ENCODE results near the gene MMAB. TPM values are rescaled to one million over a fixed set of nuclear protein-coding genes. Genes with fewer than 3 reads are reported as not detected.

The MMAB gene
- total RNA-seq, 2 experiments from 2014 or later: 43.8 to 44.9 TPM

DNA sequence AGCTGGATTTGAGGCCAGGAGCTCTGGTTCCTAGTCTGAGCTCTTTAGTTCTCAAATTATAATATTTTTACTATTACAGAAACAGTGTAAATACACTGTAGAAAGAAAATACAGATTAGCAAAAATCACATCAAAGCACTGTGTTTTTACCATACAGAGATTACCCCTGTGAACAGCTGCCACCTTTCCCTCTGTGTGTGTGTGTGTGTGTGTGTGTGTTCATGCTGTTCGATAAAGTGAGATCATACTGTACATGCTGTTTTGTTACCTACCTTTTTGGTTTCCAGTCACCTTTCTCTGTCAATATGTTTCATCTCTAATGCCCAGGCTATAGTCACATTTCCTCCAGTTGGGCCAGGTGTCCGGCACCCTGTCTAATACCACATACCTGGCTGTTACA is 27.2 kb upstream of the MMAB start:
- Mint-ChIP-seq H3K4me1 (ENCODE audit: low read depth) (peaks cover 17% of the 10 kb centered on the region), H3K27me3 (ENCODE audit: low read depth) (peaks cover 5% of the 10 kb centered on the region), H3K27ac (no peak overlapping the region), H3K4me3 (no peak overlapping the region), H3K36me3 (ENCODE audit: low read depth) (no peaks in the 10 kb centered on the region), H3K9me3 (no peaks in the 10 kb centered on the region)
- DNase-seq: no peak
- CTCF ChIA-PET: interaction anchor here (0.6 to 1.1 kb wide), 4 partner anchors 17 to 176 kb away, joined by 3 to 4 read pairs (median 3); no protein-coding TSS in a partner anchor
- intact Hi-C loops (cut with micrococcal nuclease): no loop called here

GRCh38 chr12:109599087-109599486 is 25.8 kb upstream of the MMAB start:
- Mint-ChIP-seq H3K9me3 (no peaks in the 10 kb centered on the region), H3K4me3 (no peak overlapping the region), H3K27ac (no peak overlapping the region), H3K27me3 (ENCODE audit: low read depth) (no peaks in the 10 kb centered on the region), H3K36me3 (ENCODE audit: low read depth) (peaks cover under 1% of the 10 kb centered on the region), H3K4me1 (ENCODE audit: low read depth) (peaks cover 31% of the 10 kb centered on the region)
- CTCF ChIA-PET: interaction anchor here (0.6 to 5.0 kb wide), 9 partner anchors 11 to 461 kb away, joined by 3 to 32 read pairs (median 4); partner anchors contain the start of genes MMAB and MVK
- no peak for DNase-seq
- intact Hi-C loops (cut with micrococcal nuclease): loop anchor here (5.0 kb wide), 1 partner anchor 283 kb away; the partner anchor contains the start of gene GLTP

- CTCF ChIA-PET: interaction anchor here (0.6 to 5.0 kb wide), 24 partner anchors 9 to 461 kb away, joined by 3 to 32 read pairs (median 4); partner anchors contain the start of genes MMAB and MVK
- Mint-ChIP-seq H3K4me1 (ENCODE audit: low read depth) (peaks cover 35% of the 10 kb centered on the region), H3K27ac (no peak overlapping the region), H3K27me3 (ENCODE audit: low read depth) (no peaks in the 10 kb centered on the region), H3K36me3 (ENCODE audit: low read depth) (peaks cover 3% of the 10 kb centered on the region), H3K9me3 (no peaks in the 10 kb centered on the region), H3K4me3 (no peak overlapping the region)
- DNase-seq: no peak
- intact Hi-C loops (cut with micrococcal nuclease): loop anchor here (5.0 kb wide), 1 partner anchor 284 kb away; the partner anchor contains the start of gene GLTP
These were observed 25.1 kb upstream of the MMAB start for GRCh38 chr12:109598428-109598854.

- CTCF ChIA-PET: interaction anchor here (0.6 to 5.0 kb wide), 35 partner anchors 10 to 476 kb away, joined by 3 to 32 read pairs (median 4); partner anchors contain the start of genes FAM222A, MMAB and MVK
These were observed 24.6 kb upstream of the MMAB start for GRCh38 chr12:109597795-109598427.

GRCh38 chr12:109597414-109597794 is 24.1 kb upstream of the MMAB start:
- Mint-ChIP-seq H3K36me3 (ENCODE audit: low read depth) (peaks cover 6% of the 10 kb centered on the region), H3K27me3 (ENCODE audit: low read depth) (no peaks in the 10 kb centered on the region), H3K27ac (no peak overlapping the region), H3K9me3 (no peaks in the 10 kb centered on the region), H3K4me1 (ENCODE audit: low read depth) (peaks cover 35% of the 10 kb centered on the region), H3K4me3 (no peak overlapping the region)
- CTCF ChIA-PET: interaction anchor here (0.6 to 5.0 kb wide), 32 partner anchors 9 to 475 kb away, joined by 3 to 32 read pairs (median 4); partner anchors contain the start of genes FAM222A, MMAB and MVK
- no peak for DNase-seq
- intact Hi-C loops (cut with micrococcal nuclease): loop anchor here (1.0 to 5.0 kb wide), 4 partner anchors 79 to 285 kb away; partner anchors contain the start of genes FAM222A and GLTP

More at GRCh38 chr12:109597795-109598427, 24.6 kb upstream of the MMAB start:
- intact Hi-C loops (cut with micrococcal nuclease): loop anchor here (1.0 to 5.0 kb wide), 4 partner anchors 80 to 284 kb away; partner anchors contain the start of genes FAM222A and GLTP
- Mint-ChIP-seq H3K4me1 (ENCODE audit: low read depth) (peaks cover 35% of the 10 kb centered on the region), H3K36me3 (ENCODE audit: low read depth) (peaks cover 3% of the 10 kb centered on the region), H3K4me3 (no peak overlapping the region), H3K27ac (no peak overlapping the region), H3K9me3 (no peaks in the 10 kb centered on the region), H3K27me3 (ENCODE audit: low read depth) (no peaks in the 10 kb centered on the region)
- DNase-seq: peak; percentile 80

GRCh38 chr12:109596418-109597244 is 23.3 kb upstream of the MMAB start:
- Mint-ChIP-seq H3K27ac (no peak overlapping the region), H3K36me3 (ENCODE audit: low read depth) (peaks cover 7% of the 10 kb centered on the region), H3K4me1 (ENCODE audit: low read depth) (peaks cover 35% of the 10 kb centered on the region), H3K4me3 (no peak overlapping the region), H3K9me3 (no peaks in the 10 kb centered on the region), H3K27me3 (ENCODE audit: low read depth) (no peaks in the 10 kb centered on the region)
- CTCF ChIA-PET: interaction anchor here (0.6 to 5.0 kb wide), 23 partner anchors 9 to 373 kb away, joined by 3 to 32 read pairs (median 4); partner anchors contain the start of genes FAM222A, MMAB and MVK
- intact Hi-C loops (cut with micrococcal nuclease): loop anchor here (1.0 to 5.0 kb wide), 4 partner anchors 78 to 286 kb away; partner anchors contain the start of genes FAM222A and GLTP
- peak; percentile 63 for DNase-seq

- Mint-ChIP-seq H3K27me3 (ENCODE audit: low read depth) (no peaks in the 10 kb centered on the region), H3K4me3 (no peak overlapping the region), H3K9me3 (no peaks in the 10 kb centered on the region), H3K36me3 (ENCODE audit: low read depth) (peaks cover 7% of the 10 kb centered on the region), H3K4me1 (ENCODE audit: low read depth) (peaks cover 35% of the 10 kb centered on the region), H3K27ac (no peak overlapping the region)
- peak; percentile 91 for DNase-seq
- CTCF ChIA-PET: interaction anchor here (0.5 to 5.0 kb wide), 6 partner anchors 8 to 253 kb away, joined by 3 to 32 read pairs (median 3); partner anchors contain the start of genes MMAB and MVK
- intact Hi-C loops (cut with micrococcal nuclease): loop anchor here (1.0 to 5.0 kb wide), 2 partner anchors 22 to 287 kb away; partner anchors contain the start of genes GLTP, MMAB and MVK
These were observed 22.1 kb upstream of the MMAB start for GRCh38 chr12:109595321-109595902.

- DNase-seq: no peak
- Mint-ChIP-seq H3K9me3 (no peaks in the 10 kb centered on the region), H3K27me3 (ENCODE audit: low read depth) (no peaks in the 10 kb centered on the region), H3K4me3 (no peak overlapping the region), H3K27ac (no peak overlapping the region), H3K4me1 (ENCODE audit: low read depth) (peaks cover 35% of the 10 kb centered on the region), H3K36me3 (ENCODE audit: low read depth) (peaks cover 7% of the 10 kb centered on the region)
- CTCF ChIA-PET: interaction anchor here (0.5 to 5.0 kb wide), 7 partner anchors 8 to 254 kb away, joined by 3 to 32 read pairs (median 3); partner anchors contain the start of genes MMAB and MVK
- intact Hi-C loops (cut with micrococcal nuclease): loop anchor here (1.0 to 5.0 kb wide), 2 partner anchors 21 to 288 kb away; partner anchors contain the start of genes GLTP, MMAB and MVK
These were observed 21.4 kb upstream of the MMAB start for GRCh38 chr12:109594556-109595317.

DNA sequence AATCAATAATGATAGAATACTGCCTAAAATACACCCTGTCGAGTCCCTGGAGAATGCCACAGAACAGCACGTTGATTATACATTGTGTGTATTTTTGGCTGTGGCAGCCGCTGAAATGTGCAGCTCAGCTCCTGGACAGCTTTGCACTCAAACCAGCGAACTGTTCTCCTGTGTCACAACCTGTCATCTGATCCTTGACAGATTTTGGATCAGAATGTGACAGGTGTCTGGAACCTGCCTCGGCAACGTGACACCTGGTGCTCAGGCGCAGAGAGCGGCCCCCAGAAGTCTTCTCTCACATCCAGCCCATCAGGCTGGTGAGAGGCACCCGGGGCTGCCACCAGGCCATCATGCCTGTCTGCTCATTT is 19.6 kb upstream of the MMAB start:
- no peaks in the 10 kb centered on the region for H3K27me3 Mint-ChIP-seq (ENCODE audit: low read depth)
- CTCF ChIA-PET: interaction anchor here (0.6 kb wide), 1 partner anchor 1244 kb away, joined by 3 read pairs; no protein-coding TSS in a partner anchor
- DNase-seq: no peak
- intact Hi-C loops (cut with micrococcal nuclease): no loop called here
- H3K4me3 Mint-ChIP-seq: no peak overlapping the region
- peaks cover 33% of the 10 kb centered on the region for H3K4me1 Mint-ChIP-seq (ENCODE audit: low read depth)
- H3K36me3 Mint-ChIP-seq (ENCODE audit: low read depth): peaks cover 10% of the 10 kb centered on the region
- no peak overlapping the region for H3K27ac Mint-ChIP-seq
- no peaks in the 10 kb centered on the region for H3K9me3 Mint-ChIP-seq

DNA sequence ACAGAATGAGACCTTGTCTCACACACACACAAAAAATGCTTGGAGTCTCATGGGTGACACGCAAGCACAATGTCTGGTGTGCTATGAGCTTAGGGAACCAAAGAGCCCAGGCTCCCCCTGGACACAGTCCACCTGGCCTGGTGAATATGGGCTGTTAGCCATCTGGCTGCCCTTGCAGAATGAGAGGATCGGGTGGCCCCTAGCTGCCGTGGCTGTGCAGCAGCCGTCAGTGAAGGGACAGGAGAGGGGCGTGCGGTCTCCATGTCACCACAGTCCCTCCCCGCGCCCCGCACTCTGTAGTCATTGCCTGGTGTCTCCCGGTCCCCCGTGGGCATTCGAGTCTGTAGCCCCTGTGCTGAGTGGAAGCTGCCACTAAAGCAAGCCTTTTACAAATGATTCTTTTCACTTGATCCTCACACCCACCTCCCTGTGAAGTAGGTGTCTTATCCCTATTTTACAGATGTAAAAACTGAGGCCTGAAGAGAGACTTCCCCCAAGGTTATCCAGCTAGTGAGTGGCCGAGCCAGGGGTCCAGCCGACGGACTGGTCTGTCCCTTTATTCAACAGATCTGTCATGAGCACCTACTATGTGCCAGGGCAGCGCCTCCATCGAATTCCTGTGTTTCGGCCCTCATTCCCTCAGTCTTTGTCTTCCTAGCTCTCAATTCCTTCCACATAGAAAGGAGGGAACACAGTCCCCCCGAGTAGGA is 19.0 kb upstream of the MMAB start:
- CTCF ChIA-PET: interaction anchor here (0.6 kb wide), 1 partner anchor 1243 kb away, joined by 3 read pairs; no protein-coding TSS in a partner anchor

More for the DNA sequence above, 19.0 kb upstream of the MMAB start:
- peaks cover 29% of the 10 kb centered on the region for H3K4me1 Mint-ChIP-seq (ENCODE audit: low read depth)
- no peak overlapping the region for H3K4me3 Mint-ChIP-seq
- H3K36me3 Mint-ChIP-seq (ENCODE audit: low read depth): peaks cover 10% of the 10 kb centered on the region
- H3K27ac Mint-ChIP-seq: no peak overlapping the region
- H3K9me3 Mint-ChIP-seq: no peaks in the 10 kb centered on the region
- DNase-seq: no peak
- no peaks in the 10 kb centered on the region for H3K27me3 Mint-ChIP-seq (ENCODE audit: low read depth)
- intact Hi-C loops (cut with micrococcal nuclease): no loop called here
